NCI-H128 (cell line): ENCODE results near the gene DYNLT2.
"Not testable (repeated sequence)": the region's sequence is repeated elsewhere in the genome, so short reads cannot be mapped to it uniquely, and the experiment has no call there.

Source experiments
- DNase-seq: peaks from one replicate; lab custom pipeline; 2025; ENCODE audit not compliant: unreplicated experiment; lab: John Stamatoyannopoulos, UW

DYNLT2 gene

GRCh38 chr6:169783971-169784820 lies 32.8 kb upstream of the DYNLT2 start:
- DNase-seq = no peak

GRCh38 chr6:169783401-169783800 lies 32.0 kb upstream of the DYNLT2 start:
- no peak for DNase-seq

GRCh38 chr6:169782966-169783365 lies 31.6 kb upstream of the DYNLT2 start:
- no peak for DNase-seq

GRCh38 chr6:169780571-169781091 lies 29.3 kb upstream of the DYNLT2 start:
- DNase-seq = no peak

- DNase-seq = no peak
Observed at GRCh38 chr6:169779896-169780295, 28.5 kb upstream of the DYNLT2 start.

- no peak for DNase-seq
Observed at GRCh38 chr6:169779092-169779815, 27.9 kb upstream of the DYNLT2 start.

- DNase-seq = no peak
Observed at GRCh38 chr6:169778646-169779045, 27.3 kb upstream of the DYNLT2 start.

GRCh38 chr6:169777896-169778295 lies 26.5 kb upstream of the DYNLT2 start:
- DNase-seq = no peak

- DNase-seq = no peak
Observed at GRCh38 chr6:169776379-169776778, 25.0 kb upstream of the DYNLT2 start.

GRCh38 chr6:169775321-169775720 lies 23.9 kb upstream of the DYNLT2 start:
- DNase-seq = no peak

GRCh38 chr6:169774347-169774746 lies 23.0 kb upstream of the DYNLT2 start:
- no peak for DNase-seq

GRCh38 chr6:169766921-169767736 lies 15.8 kb upstream of the DYNLT2 start:
- no peak for DNase-seq

- DNase-seq = no peak
Observed at GRCh38 chr6:169766232-169766631, 14.9 kb upstream of the DYNLT2 start.

GRCh38 chr6:169765789-169766188 lies 14.4 kb upstream of the DYNLT2 start:
- DNase-seq = not testable (repeated sequence)

GRCh38 chr6:169763881-169764280 lies 12.5 kb upstream of the DYNLT2 start:
- DNase-seq = no peak

GRCh38 chr6:169763308-169763707 lies 11.9 kb upstream of the DYNLT2 start:
- DNase-seq = no peak

GRCh38 chr6:169755162-169755561 lies 3.8 kb upstream of the DYNLT2 start:
- DNase-seq = no peak

- DNase-seq = no peak
Observed at GRCh38 chr6:169752074-169752623, 777 bp upstream of the DYNLT2 start.

- DNase-seq = no peak
Observed at GRCh38 chr6:169746556-169746955, 4.8 kb downstream of the DYNLT2 start.

- DNase-seq = no peak
Observed at GRCh38 chr6:169745405-169745804, 6.0 kb downstream of the DYNLT2 start.

GRCh38 chr6:169741344-169741743 lies 10.0 kb downstream of the DYNLT2 start:
- DNase-seq = no peak
